ENCODE measurements around the gene RNASEH2A. TPM values are rescaled to one million over a fixed set of nuclear protein-coding genes. Genes with fewer than 3 reads are reported as not detected.

Gene RNASEH2A
- total RNA-seq, 1 experiment from 2014 or later = 72.9 TPM

DNA sequence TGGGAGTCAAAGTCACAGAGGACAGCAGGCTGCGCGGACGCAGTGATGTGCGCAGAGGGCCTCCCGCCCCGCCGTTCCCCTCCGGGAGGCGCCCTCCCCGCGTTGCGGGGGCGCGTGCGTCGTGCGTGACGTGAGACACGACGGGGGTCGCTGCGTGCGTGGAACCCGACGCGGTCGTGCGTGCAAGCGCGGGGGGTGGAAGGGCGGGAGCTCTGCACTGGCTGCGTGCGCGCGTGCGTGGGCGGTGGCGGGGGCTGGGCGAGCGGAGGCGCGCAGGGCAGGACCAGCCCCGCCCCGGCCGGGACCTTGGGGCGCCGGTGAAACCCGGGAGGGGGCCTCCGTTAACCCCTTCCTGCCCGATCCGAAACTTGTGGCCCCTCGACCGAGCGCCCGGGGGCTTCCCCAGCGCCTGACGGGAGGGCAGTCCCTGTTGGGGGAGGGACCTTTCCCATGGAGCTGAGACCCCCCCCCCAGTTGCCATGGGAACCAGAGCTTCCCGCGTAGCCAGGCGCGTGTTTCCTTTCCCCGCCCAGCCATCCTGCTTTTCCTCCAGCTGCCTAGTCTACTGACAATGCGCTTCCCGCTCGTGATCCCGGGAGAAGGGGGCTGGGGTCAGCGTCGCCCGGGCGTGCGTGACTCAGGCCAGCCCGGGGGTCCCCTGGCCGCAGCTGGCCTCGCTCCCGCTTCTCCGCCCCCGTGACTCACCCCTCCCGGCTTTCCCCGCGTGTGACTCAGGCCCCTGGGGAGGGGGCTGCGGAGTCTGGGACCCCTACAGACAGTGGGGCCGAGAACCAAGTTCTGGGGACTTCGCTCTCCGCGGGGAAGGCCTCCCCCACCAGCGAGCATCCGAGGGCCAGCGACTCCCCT lies 23.7 kb upstream of the RNASEH2A start (continued):
- TF ChIP-seq, protein P1, sequence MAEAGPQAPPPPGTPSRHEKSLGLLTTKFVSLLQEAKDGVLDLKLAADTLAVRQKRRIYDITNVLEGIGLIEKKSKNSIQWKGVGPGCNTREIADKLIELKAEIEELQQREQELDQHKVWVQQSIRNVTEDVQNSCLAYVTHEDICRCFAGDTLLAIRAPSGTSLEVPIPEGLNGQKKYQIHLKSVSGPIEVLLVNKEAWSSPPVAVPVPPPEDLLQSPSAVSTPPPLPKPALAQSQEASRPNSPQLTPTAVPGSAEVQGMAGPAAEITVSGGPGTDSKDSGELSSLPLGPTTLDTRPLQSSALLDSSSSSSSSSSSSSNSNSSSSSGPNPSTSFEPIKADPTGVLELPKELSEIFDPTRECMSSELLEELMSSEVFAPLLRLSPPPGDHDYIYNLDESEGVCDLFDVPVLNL (CRISPR knock-in tag; IDR thresholded peaks at IDR 0.05; ENCODE audit: borderline replicate concordance, low read depth) = no peak
- TF ChIP-seq, protein P2, sequence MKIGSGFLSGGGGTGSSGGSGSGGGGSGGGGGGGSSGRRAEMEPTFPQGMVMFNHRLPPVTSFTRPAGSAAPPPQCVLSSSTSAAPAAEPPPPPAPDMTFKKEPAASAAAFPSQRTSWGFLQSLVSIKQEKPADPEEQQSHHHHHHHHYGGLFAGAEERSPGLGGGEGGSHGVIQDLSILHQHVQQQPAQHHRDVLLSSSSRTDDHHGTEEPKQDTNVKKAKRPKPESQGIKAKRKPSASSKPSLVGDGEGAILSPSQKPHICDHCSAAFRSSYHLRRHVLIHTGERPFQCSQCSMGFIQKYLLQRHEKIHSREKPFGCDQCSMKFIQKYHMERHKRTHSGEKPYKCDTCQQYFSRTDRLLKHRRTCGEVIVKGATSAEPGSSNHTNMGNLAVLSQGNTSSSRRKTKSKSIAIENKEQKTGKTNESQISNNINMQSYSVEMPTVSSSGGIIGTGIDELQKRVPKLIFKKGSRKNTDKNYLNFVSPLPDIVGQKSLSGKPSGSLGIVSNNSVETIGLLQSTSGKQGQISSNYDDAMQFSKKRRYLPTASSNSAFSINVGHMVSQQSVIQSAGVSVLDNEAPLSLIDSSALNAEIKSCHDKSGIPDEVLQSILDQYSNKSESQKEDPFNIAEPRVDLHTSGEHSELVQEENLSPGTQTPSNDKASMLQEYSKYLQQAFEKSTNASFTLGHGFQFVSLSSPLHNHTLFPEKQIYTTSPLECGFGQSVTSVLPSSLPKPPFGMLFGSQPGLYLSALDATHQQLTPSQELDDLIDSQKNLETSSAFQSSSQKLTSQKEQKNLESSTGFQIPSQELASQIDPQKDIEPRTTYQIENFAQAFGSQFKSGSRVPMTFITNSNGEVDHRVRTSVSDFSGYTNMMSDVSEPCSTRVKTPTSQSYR (CRISPR knock-in tag; IDR thresholded peaks at IDR 0.05) = peak; percentile 34; the same call in 1 of the 2 replicates
- no peak for TF ChIP-seq NR1H2 (CRISPR knock-in tag; IDR thresholded peaks at IDR 0.05)
- TF ChIP-seq, protein P3, sequence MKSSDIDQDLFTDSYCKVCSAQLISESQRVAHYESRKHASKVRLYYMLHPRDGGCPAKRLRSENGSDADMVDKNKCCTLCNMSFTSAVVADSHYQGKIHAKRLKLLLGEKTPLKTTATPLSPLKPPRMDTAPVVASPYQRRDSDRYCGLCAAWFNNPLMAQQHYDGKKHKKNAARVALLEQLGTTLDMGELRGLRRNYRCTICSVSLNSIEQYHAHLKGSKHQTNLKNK (CRISPR knock-in tag; IDR thresholded peaks at IDR 0.05) = no peak
- TF ChIP-seq, protein P4, sequence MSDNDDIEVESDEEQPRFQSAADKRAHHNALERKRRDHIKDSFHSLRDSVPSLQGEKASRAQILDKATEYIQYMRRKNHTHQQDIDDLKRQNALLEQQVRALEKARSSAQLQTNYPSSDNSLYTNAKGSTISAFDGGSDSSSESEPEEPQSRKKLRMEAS (CRISPR knock-in tag; IDR thresholded peaks at IDR 0.05) = 0 out of 2 replicates have a peak, but pooled peaks have one; percentile 16
- TF ChIP-seq, protein P5, sequence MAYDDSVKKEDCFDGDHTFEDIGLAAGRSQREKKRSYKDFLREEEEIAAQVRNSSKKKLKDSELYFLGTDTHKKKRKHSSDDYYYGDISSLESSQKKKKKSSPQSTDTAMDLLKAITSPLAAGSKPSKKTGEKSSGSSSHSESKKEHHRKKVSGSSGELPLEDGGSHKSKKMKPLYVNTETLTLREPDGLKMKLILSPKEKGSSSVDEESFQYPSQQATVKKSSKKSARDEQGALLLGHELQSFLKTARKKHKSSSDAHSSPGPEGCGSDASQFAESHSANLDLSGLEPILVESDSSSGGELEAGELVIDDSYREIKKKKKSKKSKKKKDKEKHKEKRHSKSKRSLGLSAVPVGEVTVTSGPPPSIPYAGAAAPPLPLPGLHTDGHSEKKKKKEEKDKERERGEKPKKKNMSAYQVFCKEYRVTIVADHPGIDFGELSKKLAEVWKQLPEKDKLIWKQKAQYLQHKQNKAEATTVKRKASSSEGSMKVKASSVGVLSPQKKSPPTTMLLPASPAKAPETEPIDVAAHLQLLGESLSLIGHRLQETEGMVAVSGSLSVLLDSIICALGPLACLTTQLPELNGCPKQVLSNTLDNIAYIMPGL (CRISPR knock-in tag; IDR thresholded peaks at IDR 0.05) = 0 out of 2 replicates have a peak, but pooled peaks have one; percentile 13
- TF ChIP-seq ZNF263 (CRISPR knock-in tag; IDR thresholded peaks at IDR 0.05; ENCODE audit: low read depth) = no peak
- TF ChIP-seq, protein P6, sequence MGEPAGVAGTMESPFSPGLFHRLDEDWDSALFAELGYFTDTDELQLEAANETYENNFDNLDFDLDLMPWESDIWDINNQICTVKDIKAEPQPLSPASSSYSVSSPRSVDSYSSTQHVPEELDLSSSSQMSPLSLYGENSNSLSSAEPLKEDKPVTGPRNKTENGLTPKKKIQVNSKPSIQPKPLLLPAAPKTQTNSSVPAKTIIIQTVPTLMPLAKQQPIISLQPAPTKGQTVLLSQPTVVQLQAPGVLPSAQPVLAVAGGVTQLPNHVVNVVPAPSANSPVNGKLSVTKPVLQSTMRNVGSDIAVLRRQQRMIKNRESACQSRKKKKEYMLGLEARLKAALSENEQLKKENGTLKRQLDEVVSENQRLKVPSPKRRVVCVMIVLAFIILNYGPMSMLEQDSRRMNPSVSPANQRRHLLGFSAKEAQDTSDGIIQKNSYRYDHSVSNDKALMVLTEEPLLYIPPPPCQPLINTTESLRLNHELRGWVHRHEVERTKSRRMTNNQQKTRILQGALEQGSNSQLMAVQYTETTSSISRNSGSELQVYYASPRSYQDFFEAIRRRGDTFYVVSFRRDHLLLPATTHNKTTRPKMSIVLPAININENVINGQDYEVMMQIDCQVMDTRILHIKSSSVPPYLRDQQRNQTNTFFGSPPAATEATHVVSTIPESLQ (CRISPR knock-in tag; IDR thresholded peaks at IDR 0.05) = no peak
- TF ChIP-seq, protein P7, sequence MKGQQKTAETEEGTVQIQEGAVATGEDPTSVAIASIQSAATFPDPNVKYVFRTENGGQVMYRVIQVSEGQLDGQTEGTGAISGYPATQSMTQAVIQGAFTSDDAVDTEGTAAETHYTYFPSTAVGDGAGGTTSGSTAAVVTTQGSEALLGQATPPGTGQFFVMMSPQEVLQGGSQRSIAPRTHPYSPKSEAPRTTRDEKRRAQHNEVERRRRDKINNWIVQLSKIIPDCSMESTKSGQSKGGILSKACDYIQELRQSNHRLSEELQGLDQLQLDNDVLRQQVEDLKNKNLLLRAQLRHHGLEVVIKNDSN (CRISPR knock-in tag; IDR thresholded peaks at IDR 0.05) = no peak
- TF ChIP-seq CBFB (CRISPR knock-in tag; IDR thresholded peaks at IDR 0.05; ENCODE audit: low read depth) = no peak
- no peak for TF ChIP-seq HMGA2 (CRISPR knock-in tag; IDR thresholded peaks at IDR 0.05)
- TF ChIP-seq, protein P8, sequence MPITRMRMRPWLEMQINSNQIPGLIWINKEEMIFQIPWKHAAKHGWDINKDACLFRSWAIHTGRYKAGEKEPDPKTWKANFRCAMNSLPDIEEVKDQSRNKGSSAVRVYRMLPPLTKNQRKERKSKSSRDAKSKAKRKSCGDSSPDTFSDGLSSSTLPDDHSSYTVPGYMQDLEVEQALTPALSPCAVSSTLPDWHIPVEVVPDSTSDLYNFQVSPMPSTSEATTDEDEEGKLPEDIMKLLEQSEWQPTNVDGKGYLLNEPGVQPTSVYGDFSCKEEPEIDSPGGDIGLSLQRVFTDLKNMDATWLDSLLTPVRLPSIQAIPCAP (CRISPR knock-in tag; IDR thresholded peaks at IDR 0.05) = no peak; the same call in 1 of the 2 replicates
- peak; percentile 88 for TF ChIP-seq ZNF219 (CRISPR knock-in tag; IDR thresholded peaks at IDR 0.05; ENCODE audit: borderline replicate concordance)
- TF ChIP-seq ATF1 (CRISPR knock-in tag; IDR thresholded peaks at IDR 0.05) = no peak
- TF ChIP-seq, protein P9, sequence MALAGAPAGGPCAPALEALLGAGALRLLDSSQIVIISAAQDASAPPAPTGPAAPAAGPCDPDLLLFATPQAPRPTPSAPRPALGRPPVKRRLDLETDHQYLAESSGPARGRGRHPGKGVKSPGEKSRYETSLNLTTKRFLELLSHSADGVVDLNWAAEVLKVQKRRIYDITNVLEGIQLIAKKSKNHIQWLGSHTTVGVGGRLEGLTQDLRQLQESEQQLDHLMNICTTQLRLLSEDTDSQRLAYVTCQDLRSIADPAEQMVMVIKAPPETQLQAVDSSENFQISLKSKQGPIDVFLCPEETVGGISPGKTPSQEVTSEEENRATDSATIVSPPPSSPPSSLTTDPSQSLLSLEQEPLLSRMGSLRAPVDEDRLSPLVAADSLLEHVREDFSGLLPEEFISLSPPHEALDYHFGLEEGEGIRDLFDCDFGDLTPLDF (CRISPR knock-in tag; IDR thresholded peaks at IDR 0.05) = no peak
- no peak for TF ChIP-seq SMAD3 (CRISPR knock-in tag; IDR thresholded peaks at IDR 0.05; ENCODE audit: borderline replicate concordance)
- TF ChIP-seq SP1 (CRISPR knock-in tag; conservative IDR thresholded peaks at IDR 0.05) = no peak
- TF ChIP-seq, protein P10, sequence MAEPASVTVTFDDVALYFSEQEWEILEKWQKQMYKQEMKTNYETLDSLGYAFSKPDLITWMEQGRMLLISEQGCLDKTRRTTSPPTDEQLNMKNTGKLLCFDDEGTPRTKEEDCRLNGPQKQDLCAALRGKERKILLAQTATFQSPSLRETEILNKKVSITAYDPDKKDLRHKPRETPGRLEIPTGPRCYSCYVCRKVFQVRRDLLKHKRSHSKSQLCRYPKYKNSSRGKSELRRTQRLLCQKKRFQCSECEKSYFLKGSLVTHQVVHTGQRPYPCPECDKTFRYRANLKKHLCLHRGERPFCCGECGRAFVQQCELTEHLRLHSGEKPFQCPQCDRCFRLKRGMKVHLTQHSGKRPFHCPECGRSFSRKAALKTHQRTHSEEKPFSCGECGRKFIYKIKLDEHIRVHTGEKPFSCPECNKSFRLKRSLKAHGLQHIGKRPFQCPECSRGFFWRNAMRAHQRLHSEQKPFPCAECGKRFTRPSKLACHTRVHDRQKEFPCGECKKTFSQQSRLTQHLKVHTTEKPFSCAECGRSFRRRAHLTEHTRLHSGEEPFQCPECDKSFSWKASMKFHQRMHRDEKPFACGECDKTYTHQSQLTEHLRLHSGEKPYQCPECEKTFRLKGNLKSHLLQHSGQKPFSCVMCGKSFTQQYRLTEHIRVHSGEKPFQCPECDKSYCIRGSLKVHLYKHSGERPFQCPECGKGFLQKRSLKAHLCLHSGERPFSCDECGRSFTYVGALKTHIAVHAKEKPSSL (CRISPR knock-in tag; conservative IDR thresholded peaks at IDR 0.05) = no peak
- no peak for TF ChIP-seq TEAD4 (CRISPR knock-in tag; IDR thresholded peaks at IDR 0.05)
- TF ChIP-seq, protein P11, sequence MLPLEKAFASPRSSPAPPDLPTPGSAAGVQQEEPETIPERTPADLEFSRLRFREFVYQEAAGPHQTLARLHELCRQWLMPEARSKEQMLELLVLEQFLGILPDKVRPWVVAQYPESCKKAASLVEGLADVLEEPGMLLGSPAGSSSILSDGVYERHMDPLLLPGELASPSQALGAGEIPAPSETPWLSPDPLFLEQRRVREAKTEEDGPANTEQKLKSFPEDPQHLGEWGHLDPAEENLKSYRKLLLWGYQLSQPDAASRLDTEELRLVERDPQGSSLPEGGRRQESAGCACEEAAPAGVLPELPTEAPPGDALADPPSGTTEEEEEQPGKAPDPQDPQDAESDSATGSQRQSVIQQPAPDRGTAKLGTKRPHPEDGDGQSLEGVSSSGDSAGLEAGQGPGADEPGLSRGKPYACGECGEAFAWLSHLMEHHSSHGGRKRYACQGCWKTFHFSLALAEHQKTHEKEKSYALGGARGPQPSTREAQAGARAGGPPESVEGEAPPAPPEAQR (CRISPR knock-in tag; IDR thresholded peaks at IDR 0.05) = 0 out of 2 replicates have a peak, but pooled peaks have one; percentile 32
